Measurements from ENCODE around the gene TDO2. TPM values are rescaled to one million over a fixed set of nuclear protein-coding genes. Genes with fewer than 3 reads are reported as not detected.

Gene TDO2
- total RNA-seq, 1 donor from 2014 or later, result not detected

DNA sequence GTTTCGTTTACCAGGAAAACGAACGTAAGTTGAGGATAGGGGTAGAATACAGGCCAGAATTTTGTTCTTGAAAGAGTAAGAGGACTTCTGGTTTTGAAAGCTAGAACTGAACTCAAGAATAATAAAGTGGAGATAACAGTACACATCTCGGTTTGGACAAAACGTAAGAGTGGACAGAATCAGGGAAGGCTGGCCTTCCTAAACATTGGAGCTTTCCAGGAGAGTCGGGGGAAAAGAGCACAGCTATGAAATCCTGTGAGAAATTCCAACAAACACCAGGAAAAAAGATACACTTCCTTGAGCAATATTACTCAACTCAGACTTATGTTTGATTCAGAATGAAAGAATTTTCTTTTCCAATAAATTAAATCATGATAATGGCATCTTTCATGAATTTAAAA lies 49.0 kb downstream of the TDO2 start:
- peak; percentile 14 for DNase-seq (ENCODE audit: extremely low read depth, low read depth, low spot score)

DNA sequence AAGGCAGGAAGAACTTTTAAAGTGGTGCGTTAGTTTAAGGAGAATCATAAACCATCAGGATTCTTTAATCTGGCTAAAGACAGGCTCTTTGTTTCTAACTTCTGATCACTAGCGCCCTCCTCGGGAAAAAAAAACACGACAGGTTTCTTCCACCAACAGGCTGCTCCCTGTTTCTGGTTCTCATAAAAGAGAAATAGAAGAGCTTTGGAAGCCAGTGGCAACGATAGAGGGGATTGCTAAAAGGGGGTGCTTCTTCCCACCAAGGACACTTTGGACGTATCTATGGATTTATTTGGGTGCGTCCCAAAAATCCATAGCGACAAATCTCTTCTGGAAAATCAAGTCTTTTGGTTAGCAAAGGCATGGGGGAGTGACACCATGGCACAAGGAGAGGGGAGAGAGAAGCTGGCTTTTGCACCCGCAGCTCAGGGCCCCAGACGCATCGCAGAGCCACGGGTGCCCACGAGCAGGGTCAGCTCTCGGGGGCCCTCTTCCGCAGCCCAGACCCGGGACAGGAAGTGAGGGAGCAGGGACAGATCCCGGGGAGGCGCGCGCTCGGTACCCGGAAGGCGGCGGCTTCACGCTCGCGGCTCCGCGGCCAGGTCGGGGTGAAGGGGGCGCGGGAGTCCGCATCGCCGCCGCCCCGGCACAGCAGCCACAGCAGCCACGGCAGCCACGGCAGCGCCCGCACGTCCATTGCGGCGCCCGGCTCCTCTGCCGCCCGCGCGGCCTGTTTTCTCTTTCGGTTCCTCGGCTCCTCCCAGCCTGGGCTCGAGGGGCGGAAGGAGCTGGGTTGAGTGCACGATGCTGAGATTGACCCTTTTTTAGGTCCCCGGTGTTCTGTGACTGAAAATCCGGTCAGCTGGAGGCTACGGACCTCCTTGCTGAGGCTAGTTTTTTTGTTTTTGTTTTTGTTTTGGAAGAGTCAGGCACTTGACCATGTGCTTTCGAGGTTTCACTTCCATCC lies 49.9 kb downstream of the TDO2 start, which contains the start of gene CTSO:
Gene CTSO, minus strand, starts transcription at position 716 of the 967 bp plus-strand sequence. Its CDS starts 19 bp downstream, at position 697.
- peak; percentile 61 for DNase-seq (ENCODE audit: extremely low read depth, low read depth, low spot score)

DNA sequence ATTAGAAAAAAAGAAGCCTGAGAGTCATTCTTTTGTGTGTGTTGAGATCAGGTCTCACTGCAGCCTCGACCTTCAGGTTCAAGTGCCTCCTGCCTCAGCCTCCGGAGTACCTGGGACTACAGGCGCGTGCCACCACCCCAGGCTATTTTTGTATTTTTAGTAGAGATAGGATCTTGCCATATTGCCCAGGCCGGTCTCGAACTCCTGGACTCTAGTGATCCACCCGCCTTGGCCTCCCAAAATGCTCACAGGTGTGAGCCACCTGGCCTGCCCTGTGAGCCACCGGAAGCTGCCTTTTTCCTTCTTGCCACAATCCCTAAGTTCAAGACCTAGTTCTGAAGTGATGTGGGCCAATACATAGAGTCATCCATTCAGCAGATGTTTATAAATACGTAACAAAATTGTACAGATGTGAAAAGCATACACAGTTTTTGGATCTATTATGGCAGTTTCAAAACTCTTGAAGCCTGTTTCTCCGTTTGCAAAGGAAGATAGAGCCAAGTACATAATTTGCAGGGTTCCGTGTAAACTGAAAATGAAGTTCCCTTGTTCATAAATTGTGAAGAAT lies 50.7 kb downstream of the TDO2 start:
- DNase-seq (ENCODE audit: extremely low read depth, low read depth, low spot score), result no peak

DNA sequence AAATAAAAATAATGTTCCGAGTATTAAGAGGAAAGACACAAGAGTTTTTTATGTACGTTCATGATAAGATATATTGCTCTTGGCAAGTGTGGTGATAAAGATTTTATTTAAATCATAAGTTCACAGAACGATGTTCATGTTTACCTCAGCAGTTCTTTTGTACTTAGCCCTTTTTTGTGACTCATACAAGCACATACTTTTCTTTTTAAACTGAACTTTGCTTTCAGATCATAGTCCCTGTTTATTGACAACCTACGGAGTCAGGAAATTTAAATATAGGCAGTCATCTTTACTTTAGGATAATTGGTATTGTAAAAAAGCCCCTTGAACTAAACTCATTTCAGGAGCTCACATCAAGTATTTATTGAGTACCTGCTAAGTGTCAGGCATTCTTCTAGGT lies 51.4 kb downstream of the TDO2 start:
- no peak for DNase-seq (ENCODE audit: extremely low read depth, low read depth, low spot score)

DNA sequence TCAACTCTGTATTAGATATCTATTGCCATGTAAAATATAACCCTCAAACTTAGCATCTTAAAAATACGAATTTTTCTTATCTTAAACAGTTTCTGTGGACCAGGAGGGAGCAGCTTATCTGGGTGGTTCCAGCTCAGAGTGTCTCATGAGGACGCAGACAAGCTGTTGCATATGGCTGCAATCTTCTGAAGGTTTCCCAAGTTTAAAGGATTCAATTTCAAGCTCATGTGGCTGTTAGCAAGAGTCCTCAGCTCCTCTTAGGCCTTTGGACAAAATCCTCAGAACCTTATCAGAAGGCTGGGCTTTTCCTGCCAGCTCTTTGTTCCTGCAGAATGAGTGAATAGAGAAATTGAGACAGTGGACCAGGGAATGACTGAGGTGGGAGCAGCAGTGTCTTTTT lies 53.0 kb downstream of the TDO2 start:
- DNase-seq (ENCODE audit: extremely low read depth, low read depth, low spot score), result no peak

DNA sequence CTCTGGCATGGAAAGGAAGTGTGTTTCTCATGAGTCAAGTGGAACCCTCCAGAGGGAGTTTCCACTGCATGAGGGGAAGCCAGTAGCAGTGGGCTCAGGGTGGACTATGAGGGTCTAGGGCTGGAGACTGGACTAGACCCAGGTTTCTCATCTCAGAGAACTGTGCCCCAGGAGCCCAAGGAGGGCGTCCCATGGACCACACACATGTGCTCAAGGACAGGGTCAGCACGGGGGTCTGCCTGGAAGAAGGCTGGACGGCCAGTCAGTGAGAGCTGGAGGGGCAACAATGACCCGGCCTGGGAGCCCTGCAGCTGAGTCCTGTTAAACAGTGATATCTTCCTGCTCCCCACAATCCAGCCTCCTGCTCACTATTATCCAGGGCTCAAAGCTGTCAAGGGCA lies 55.9 kb downstream of the TDO2 start:
- no peak for DNase-seq (ENCODE audit: extremely low read depth, low read depth, low spot score)

GRCh38 chr4:155960522-155960921 lies 57.0 kb downstream of the TDO2 start:
- DNase-seq (ENCODE audit: extremely low read depth, low read depth, low spot score), result no peak

DNA sequence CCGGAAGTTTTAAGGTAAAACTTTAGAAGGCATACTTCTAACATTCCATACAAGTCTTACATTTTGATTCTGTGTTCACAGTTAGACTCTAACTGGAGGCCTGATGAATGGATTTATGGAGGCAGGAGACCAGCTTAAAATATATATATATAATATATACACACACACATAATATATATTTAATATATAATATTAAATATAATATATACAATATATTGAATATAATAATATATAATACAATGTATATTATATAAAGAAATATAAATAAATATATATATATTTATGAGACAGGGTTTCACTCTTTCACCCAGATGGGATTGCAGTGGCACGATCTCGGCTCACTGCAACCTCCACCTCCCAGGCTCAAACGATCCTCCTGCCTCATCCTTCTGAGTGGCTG lies 58.1 kb downstream of the TDO2 start:
- DNase-seq (ENCODE audit: extremely low read depth, low read depth, low spot score), result no peak

- no peak for DNase-seq (ENCODE audit: extremely low read depth, low read depth, low spot score)
These were observed 59.3 kb downstream of the TDO2 start for GRCh38 chr4:155962767-155963166.

DNA sequence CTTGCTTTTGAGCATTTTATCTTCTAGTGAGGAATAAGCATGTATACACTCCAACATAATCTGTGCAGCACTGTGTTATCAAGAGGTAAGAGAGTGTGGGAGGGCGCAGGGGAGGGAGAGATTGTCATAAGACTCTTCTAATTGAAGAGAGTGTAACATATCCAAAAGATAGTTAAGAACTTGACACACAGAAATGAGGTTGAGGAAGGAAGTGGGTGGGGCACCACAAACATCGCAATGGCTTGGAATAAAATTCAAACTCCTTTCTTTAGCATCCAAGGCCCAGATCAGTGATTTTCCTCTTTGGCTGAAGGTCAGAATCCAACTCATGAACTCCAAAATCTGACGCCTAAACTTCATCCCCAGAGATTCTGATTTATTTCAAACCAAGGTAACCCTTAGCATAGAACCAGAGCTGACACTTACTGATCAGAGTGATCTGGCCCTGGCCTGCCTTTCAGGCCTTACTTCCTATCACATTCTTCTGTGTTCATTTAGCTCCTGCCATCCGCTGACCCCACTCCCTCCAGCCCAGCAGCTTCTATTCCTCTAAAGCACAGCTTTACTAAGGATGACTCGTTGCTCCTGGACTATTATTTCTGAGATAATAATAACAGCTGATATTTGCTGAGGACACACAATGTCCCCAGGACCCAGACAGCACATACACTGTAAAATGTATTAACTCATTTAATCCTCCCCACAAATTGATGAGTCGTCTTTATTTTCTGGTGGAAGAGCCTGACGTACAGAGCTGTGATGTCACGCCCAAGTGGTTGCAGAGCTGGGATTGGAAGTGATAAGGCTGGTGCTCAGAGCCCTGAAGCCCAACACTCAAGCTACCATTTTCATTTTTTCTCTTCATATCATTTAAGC lies 60.8 kb downstream of the TDO2 start:
- no peak for DNase-seq (ENCODE audit: extremely low read depth, low read depth, low spot score)

GRCh38 chr4:155966171-155966570 lies 62.7 kb downstream of the TDO2 start:
- no peak for DNase-seq (ENCODE audit: extremely low read depth, low read depth, low spot score)

- DNase-seq (ENCODE audit: extremely low read depth, low read depth, low spot score), result no peak
These were observed 63.4 kb downstream of the TDO2 start for GRCh38 chr4:155966731-155967395.

Other genes starting within 250 kb of the TDO2 start
- 0.70 and 2.2 TPM in 2 replicates for gene GUCY1A1, start 236.8 kb upstream of the TDO2 start, total RNA-seq
- 0.39 and 2.0 TPM in 2 replicates for gene GUCY1B1, start 144.7 kb upstream of the TDO2 start, total RNA-seq
- not detected in 2 replicates for gene ASIC5, start 37.4 kb upstream of the TDO2 start, total RNA-seq
- 18.3 TPM in 2 replicates for gene CTSO, start 50.2 kb downstream of the TDO2 start, total RNA-seq